Measurements from ENCODE around the gene SLC26A1.
A peak's percentile ranks its signal among the peaks of the same experiment; 100 is the strongest.

The SLC26A1 gene

GRCh38 chr4:993111-994029 is at the start of gene SLC26A1:
Gene SLC26A1, minus strand, starts transcription at chr4:993404. Its CDS starts 1,701 bp downstream, at chr4:991703.
- DNase-seq (ENCODE audit: low spot score): no peak

GRCh38 chr4:1042352-1043055 is 49.3 kb upstream of the SLC26A1 start:
- DNase-seq (ENCODE audit: low spot score): no peak

GRCh38 chr4:1041936-1042330 is 48.7 kb upstream of the SLC26A1 start:
- DNase-seq (ENCODE audit: low spot score): no peak

GRCh38 chr4:1041147-1041935 is 48.1 kb upstream of the SLC26A1 start:
- DNase-seq (ENCODE audit: low spot score): no peak

- no peak for DNase-seq (ENCODE audit: low spot score)
Measured at GRCh38 chr4:1040344-1041146, 47.3 kb upstream of the SLC26A1 start.

- DNase-seq (ENCODE audit: low spot score): peak; percentile 76
Measured at GRCh38 chr4:1039493-1040343, 46.5 kb upstream of the SLC26A1 start.

GRCh38 chr4:1038948-1039492 is 45.8 kb upstream of the SLC26A1 start:
- DNase-seq (ENCODE audit: low spot score): no peak

GRCh38 chr4:1036976-1037810 is 44.0 kb upstream of the SLC26A1 start:
- no peak for DNase-seq (ENCODE audit: low spot score)

- no peak for DNase-seq (ENCODE audit: low spot score)
Measured at GRCh38 chr4:1036095-1036494, 42.9 kb upstream of the SLC26A1 start.

- no peak for DNase-seq (ENCODE audit: low spot score)
Measured at GRCh38 chr4:1035510-1035909, 42.3 kb upstream of the SLC26A1 start.

- no peak for DNase-seq (ENCODE audit: low spot score)
Measured at GRCh38 chr4:1033840-1034551, 40.8 kb upstream of the SLC26A1 start.

GRCh38 chr4:1032861-1033260 is 39.7 kb upstream of the SLC26A1 start:
- no peak for DNase-seq (ENCODE audit: low spot score)

GRCh38 chr4:1031956-1032795 is 39.0 kb upstream of the SLC26A1 start:
- peak; percentile 77 for DNase-seq (ENCODE audit: low spot score)

- no peak for DNase-seq (ENCODE audit: low spot score)
Measured at GRCh38 chr4:1031346-1031745, 38.1 kb upstream of the SLC26A1 start.

GRCh38 chr4:1030559-1030958 is 37.4 kb upstream of the SLC26A1 start:
- DNase-seq (ENCODE audit: low spot score): no peak

GRCh38 chr4:1030031-1030430 is 36.8 kb upstream of the SLC26A1 start:
- peak; percentile 84 for DNase-seq (ENCODE audit: low spot score)

GRCh38 chr4:1029529-1029928 is 36.3 kb upstream of the SLC26A1 start:
- no peak for DNase-seq (ENCODE audit: low spot score)

Data from iPS-NIHi11 (cell line).